H1 (cell line): ENCODE measurements around the gene ARHGAP15. TPM values are rescaled to one million over a fixed set of nuclear protein-coding genes. Genes with fewer than 3 reads are reported as not detected.

ENCODE experiments used
- CTCF ChIA-PET: fragments of 300-600 bp; sonication (Branson Sonifier 250); formaldehyde crosslinking; loops from one replicate; lab custom pipeline; 2021; ENCODE audit not compliant: partially characterized antibody; lab: Charles Lee
- POLR2A ChIA-PET: fragments of 300-600 bp; sonication (Branson Sonifier 250); formaldehyde crosslinking; loops from one replicate; lab custom pipeline; 2021; ENCODE audit warnings: inconsistent platforms; ENCODE audit not compliant: partially characterized antibody; lab: Charles Lee
- DNase-seq, 2 experiments: peaks; one replicate each; pipeline versions ENCODE4 v3.0.0 to v3.0.0-alpha.2; 2010 to 2022; ENCODE audit warnings: low spot score in 2 of 2, low read depth in 1 of 2, mixed read lengths in 1 of 2
- FAIRE-seq: peaks from 2 replicates; lab custom pipeline; 2011; peaks lifted over from hg19 to GRCh38; lab: Jason Lieb, UNC
- H2AFZ ChIP-seq: 2 replicates; pipeline ENCODE4 v1.8.1; 2012; ENCODE audit warnings: low read length, inconsistent platforms
- H2AK5ac ChIP-seq: 2 replicates; pipeline ENCODE4 v1.6.1; 2013; ENCODE audit warnings: low read depth, low read length
- H2BK120ac ChIP-seq: replicated peaks from 2 replicates; pipeline ENCODE3; 2013; ENCODE audit warnings: low read depth, low read length, inconsistent platforms
- H2BK12ac ChIP-seq: 2 replicates; pipeline ENCODE4 v1.6.1; 2013; ENCODE audit warnings: low read depth, low read length
- H2BK15ac ChIP-seq: 2 replicates; pipeline ENCODE4 v1.6.1; 2013; ENCODE audit warnings: low read length
- H2BK20ac ChIP-seq: 2 replicates; pipeline ENCODE4 v1.6.1; 2013; ENCODE audit warnings: low read length
- H2BK5ac ChIP-seq: 2 replicates; pipeline ENCODE4 v1.6.1; 2013; ENCODE audit warnings: low read depth, low read length
- H3K14ac ChIP-seq: 2 replicates; pipeline ENCODE4 v1.6.1; 2013; ENCODE audit warnings: inconsistent platforms; ENCODE audit not compliant: insufficient read length
- H3K18ac ChIP-seq: 2 replicates; pipeline ENCODE4 v1.6.1; 2013; ENCODE audit warnings: low read length; ENCODE audit errors: extremely low read depth
- H3K23ac ChIP-seq: 2 replicates; pipeline ENCODE4 v1.6.1; 2013; ENCODE audit warnings: inconsistent platforms; ENCODE audit not compliant: insufficient read length
- H3K23me2 ChIP-seq: 2 replicates; pipeline ENCODE4 v1.6.1; 2013; ENCODE audit warnings: low read depth, low read length
- H3K27ac ChIP-seq: 2 replicates; pipeline ENCODE4 v1.6.1; 2011; ENCODE audit warnings: low read depth, low read length, inconsistent platforms
- H3K27me3 ChIP-seq, 4 experiments: replicated peaks in 1 of 4; 1 replicate in 1 of 4; 2 replicates in 3 of 4; pipeline versions ENCODE4 v1.6.1 to v1.8.1; 2011 to 2013; ENCODE audit warnings: low read length in 3 of 4, mild to moderate bottlenecking in 3 of 4, inconsistent platforms in 2 of 4, mixed read lengths in 2 of 4, moderate library complexity in 1 of 4; ENCODE audit not compliant: control insufficient read depth in 3 of 4, insufficient read depth in 3 of 4; ENCODE audit errors: extremely low read depth in 1 of 4
- H3K36me3 ChIP-seq, 4 experiments: 2 replicates each; pipeline versions ENCODE4 v1.6.1 to v1.8.1; 2011 to 2013; ENCODE audit warnings: mild to moderate bottlenecking in 4 of 4, low read length in 3 of 4, moderate library complexity in 2 of 4, control low read depth in 1 of 4, inconsistent platforms in 1 of 4; ENCODE audit not compliant: insufficient read depth in 4 of 4, control insufficient read depth in 2 of 4
- H3K4ac ChIP-seq: replicated peaks from 2 replicates; pipeline ENCODE3; 2013; ENCODE audit warnings: low read length, low read depth, mixed read lengths, inconsistent platforms; ENCODE audit not compliant: insufficient read length
- H3K4me1 ChIP-seq, 4 experiments: replicated peaks in 1 of 4; 1 replicate in 1 of 4; 2 replicates in 3 of 4; pipeline versions ENCODE4 v1.6.1 to v1.8.1; 2011 to 2013; ENCODE audit warnings: low read length in 3 of 4, inconsistent platforms in 2 of 4, mixed read lengths in 1 of 4; ENCODE audit not compliant: insufficient read depth in 4 of 4, control insufficient read depth in 3 of 4
- H3K4me2 ChIP-seq, 2 experiments: 2 replicates each; pipeline versions ENCODE4 v1.6.1 to v1.8.1; 2011 to 2013; ENCODE audit warnings: low read depth in 2 of 2, low read length in 2 of 2, control low read depth in 1 of 2, inconsistent platforms in 1 of 2, mild to moderate bottlenecking in 1 of 2; ENCODE audit not compliant: insufficient read depth in 1 of 2
- H3K4me3 ChIP-seq, 4 experiments: fragments of 200-600, 300-600 bp in 1 of 4; sonication (generic), shearing (Covaris generic), sonication (Bioruptor Twin) in 1 of 4; 2 replicates each; pipeline versions ENCODE4 v1.5.1 to v1.8.1; 2011 to 2016; ENCODE audit warnings: low read length in 4 of 4, low read depth in 3 of 4, control low read depth in 2 of 4, inconsistent platforms in 2 of 4, mild to moderate bottlenecking in 2 of 4, mixed read lengths in 1 of 4, moderate library complexity in 1 of 4; ENCODE audit not compliant: insufficient read depth in 2 of 4; ENCODE audit errors: extremely low read depth in 1 of 4
- H3K56ac ChIP-seq: replicated peaks from 2 replicates; pipeline ENCODE3; 2013; ENCODE audit warnings: low read depth, mild to moderate bottlenecking, mixed read lengths, low read length, inconsistent platforms; ENCODE audit not compliant: insufficient read length
- H3K79me1 ChIP-seq: 2 replicates; pipeline ENCODE4 v1.6.1; 2013; ENCODE audit warnings: low read depth, low read length, control low read depth
- H3K79me2 ChIP-seq, 2 experiments: 2 replicates each; pipeline versions ENCODE4 v1.6.1 to v1.8.1; 2012 to 2013; ENCODE audit warnings: low read length in 2 of 2, mild to moderate bottlenecking in 2 of 2, inconsistent platforms in 1 of 2; ENCODE audit not compliant: insufficient read depth in 2 of 2, control insufficient read depth in 1 of 2
- H3K9ac ChIP-seq, 4 experiments: replicated peaks in 1 of 4; 1 replicate in 1 of 4; 2 replicates in 3 of 4; pipeline versions ENCODE4 v1.6.1 to v1.8.1; 2011 to 2013; ENCODE audit warnings: low read depth in 3 of 4, low read length in 3 of 4, control low read depth in 2 of 4, mild to moderate bottlenecking in 2 of 4, moderate library complexity in 2 of 4, inconsistent platforms in 1 of 4; ENCODE audit errors: extremely low read depth in 1 of 4
- H3K9me3 ChIP-seq, 2 experiments: 2 replicates each; pipeline versions ENCODE4 v1.6.1 to v1.8.1; 2012 to 2013; ENCODE audit warnings: mild to moderate bottlenecking in 2 of 2, moderate library complexity in 2 of 2, control low read depth in 1 of 2, inconsistent platforms in 1 of 2, low read depth in 1 of 2, low read length in 1 of 2, mixed read lengths in 1 of 2; ENCODE audit not compliant: insufficient read depth in 2 of 2
- H4K20me1 ChIP-seq, 2 experiments: replicated peaks in 1 of 2; 2 replicates each; pipeline versions ENCODE3 to v1.8.1; 2011 to 2013; ENCODE audit warnings: inconsistent platforms in 2 of 2, low read length in 2 of 2, mild to moderate bottlenecking in 1 of 2; ENCODE audit not compliant: insufficient read depth in 2 of 2, control insufficient read depth in 1 of 2
- H4K5ac ChIP-seq: 2 replicates; pipeline ENCODE4 v1.6.1; 2013; ENCODE audit warnings: low read length, low read depth, mixed read lengths, inconsistent platforms; ENCODE audit not compliant: insufficient read length
- H4K8ac ChIP-seq: 2 replicates; pipeline ENCODE4 v1.8.0; 2013; ENCODE audit warnings: mild to moderate bottlenecking, moderate library complexity, low read length, inconsistent platforms; ENCODE audit not compliant: insufficient read depth; ENCODE audit errors: extremely low read depth
- H4K91ac ChIP-seq: replicated peaks from 2 replicates; pipeline ENCODE3; 2013; ENCODE audit warnings: low read length, mixed read lengths, inconsistent platforms; ENCODE audit not compliant: insufficient read length
- MAFK ChIP-seq: IDR thresholded peaks from 2 replicates; pipeline ENCODE4 v1.6.1; 2012; ENCODE audit warnings: low read depth, mild to moderate bottlenecking, improper control_type of control experiment, low read length
- SAP30 ChIP-seq: fragments of 300-600 bp; sonication (generic); IDR thresholded peaks from 2 replicates; pipeline ENCODE4 v1.7.1; 2012; ENCODE audit warnings: low read length, moderate library complexity, mild to moderate bottlenecking, inconsistent platforms; ENCODE audit not compliant: insufficient read depth, insufficient replicate concordance
- WGBS, 2 experiments: shearing (Covaris generic) in 1 of 2; methylation state at CpG; one replicate each; pipeline versions ENCODE4 v1.1.6 to v1.1.7; 2013 to 2015; ENCODE audit warnings: low lambda C conversion rate in 2 of 2, mixed read lengths in 2 of 2, inconsistent platforms in 1 of 2, low coverage in 1 of 2, missing lambda C conversion rate in 1 of 2; ENCODE audit not compliant: insufficient replicate concordance in 2 of 2, insufficient coverage in 1 of 2, insufficient read length in 1 of 2; ENCODE audit errors: extremely low coverage in 1 of 2, missing lambda C conversion rate in 1 of 2; 5-methylcytosine and 5-hydroxymethylcytosine counted together
- polyA plus RNA-seq, 7 experiments: library from polyadenylated mRNA; depleted of rRNA in 3 of 7; stranded (reverse) in 5 of 7; unstranded in 2 of 7; fragments of >200 nt in 5 of 7; fragments of 200-250 nt in 2 of 7; gene quantifications; 1 replicate in 5 of 7; 2 replicates in 1 of 7; 4 replicates in 1 of 7; pipeline versions ENCODE4 v1.2.1 to v1.2.3, GENCODE V29; 2011 to 2013; ENCODE audit warnings: missing spikeins in 2 of 7, mixed read lengths in 2 of 7
- small RNA-seq: library from polyadenylated mRNA; stranded (forward); fragments of <200 nt; extraction: miRNeasy Mini kit (QIAGEN cat#:217004); gene quantifications from one replicate; pipeline ENCODE3, GENCODE V24; 2013; ENCODE audit not compliant: insufficient read depth
- total RNA-seq: library from RNA; stranded (reverse); fragmentation: NEBNext Ultra II Directional; extraction: Animal tissue kit (Norgen Biotek cat#: 25700); gene quantifications from 2 replicates; pipeline ENCODE4 v1.2.1, GENCODE V29; 2021

ARHGAP15 gene
- total and polyA plus RNA-seq, 2 of the 8 experiments (the other 6 are each of a cell fraction or from before 2014, with no cell fraction given): not detected

DNA sequence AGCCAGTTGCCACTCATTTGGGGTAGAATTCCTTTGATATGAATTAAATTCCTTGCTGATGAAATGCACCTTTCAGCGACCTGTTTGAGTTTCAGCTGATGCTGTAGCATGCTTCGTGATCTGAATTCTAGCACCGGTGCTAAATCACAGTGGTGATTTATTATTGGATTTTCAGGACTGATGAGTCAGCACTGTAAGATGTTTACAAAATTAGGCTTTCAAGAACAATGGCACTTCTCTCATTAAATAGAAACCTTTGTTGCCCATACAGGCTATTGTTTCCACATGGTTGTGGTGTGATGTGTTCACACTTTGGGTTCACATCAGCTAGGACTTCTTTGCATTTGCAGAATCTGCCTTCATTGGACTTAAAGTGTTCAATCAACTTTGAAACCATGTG is 687.7 kb downstream of the ARHGAP15 start:
- WGBS, 2 experiments: 79% methylated on average over 3 of the region's 3 CpGs; no CpG with 5 or more reads in 1 of the 2 experiments
- H2BK120ac ChIP-seq: no peak overlapping the region
- peak; percentile 24 for FAIRE-seq

More for the DNA sequence above, 687.7 kb downstream of the ARHGAP15 start:
- H3K9ac ChIP-seq: no peak overlapping the region
- POLR2A ChIA-PET: no interaction called here
- no peak for DNase-seq
- no peaks in the 10 kb centered on the region for H4K20me1 ChIP-seq
- TF ChIP-seq MAFK: peak; percentile 73
- TF ChIP-seq SAP30: no peak
- H3K18ac ChIP-seq: no peak overlapping the region
- H3K4me2 ChIP-seq: no peak overlapping the region
- H2AK5ac ChIP-seq: no peak overlapping the region
- no peak overlapping the region for H2BK15ac ChIP-seq
- H2BK5ac ChIP-seq: no peak overlapping the region; the same call in 1 of the 2 replicates
- H3K79me2 ChIP-seq: no peaks in the 10 kb centered on the region
- H3K36me3 ChIP-seq: no peaks in the 10 kb centered on the region
- H3K56ac ChIP-seq: no peak overlapping the region
- H4K5ac ChIP-seq: no peak overlapping the region
- 0 out of 2 replicates have a peak overlapping the region, but pooled peaks have one; percentile 1 for H2AFZ ChIP-seq
- no peak overlapping the region for H3K4me3 ChIP-seq
- no peak overlapping the region for H4K91ac ChIP-seq
- no peak overlapping the region for H3K4ac ChIP-seq
- no peaks in the 10 kb centered on the region for H3K79me1 ChIP-seq
- no peaks in the 10 kb centered on the region for H3K27me3 ChIP-seq
- no peaks in the 10 kb centered on the region for H3K9me3 ChIP-seq
- H2BK20ac ChIP-seq: no peak overlapping the region
- H3K23me2 ChIP-seq: no peaks in the 10 kb centered on the region
- no peak overlapping the region for H3K14ac ChIP-seq
- no peak overlapping the region for H3K23ac ChIP-seq
- no peak overlapping the region for H3K27ac ChIP-seq
- peaks cover 0 to 6% (median under 1%) of the 10 kb centered on the region in 4 experiments; a peak in 2 of 7 replicates for H3K4me1 ChIP-seq
- CTCF ChIA-PET: no interaction called here
- H2BK12ac ChIP-seq: no peak overlapping the region
- no peak overlapping the region for H4K8ac ChIP-seq

Small RNAs within 50 kb of the gene (small RNA-seq; reads per million reads assigned to genes)
- not detected for gene MTND4LP12
